Effector CD4-positive, alpha-beta T cell (primary cell): Measurements from ENCODE around the gene TMEM184C.

Experiments used
- DNase-seq: peaks from one replicate; pipeline ENCODE4 v3.0.0-alpha.2; 2020

TMEM184C gene

DNA sequence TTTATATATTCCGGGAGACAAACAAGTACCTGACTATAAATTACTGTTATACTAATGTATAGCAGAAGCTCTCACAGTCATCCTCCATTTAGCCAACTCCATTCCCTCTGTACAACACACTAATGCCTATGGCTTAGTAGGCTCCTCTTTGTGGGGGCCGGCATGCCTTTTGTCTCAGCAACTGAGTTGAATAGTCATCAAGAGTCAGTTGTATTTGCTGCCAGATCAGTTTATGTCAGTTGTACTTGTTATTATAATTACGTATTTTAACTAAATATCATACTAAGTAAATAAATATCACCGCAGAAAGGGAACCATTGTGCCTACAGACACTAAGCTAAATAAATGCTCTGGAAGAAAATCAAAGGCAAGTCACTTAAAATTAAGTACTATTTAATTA lies 56.9 kb downstream of the TMEM184C start:
- DNase-seq: no peak

- DNase-seq: no peak
Measured at GRCh38 chr4:147674496-147674895, 57.3 kb downstream of the TMEM184C start.

DNA sequence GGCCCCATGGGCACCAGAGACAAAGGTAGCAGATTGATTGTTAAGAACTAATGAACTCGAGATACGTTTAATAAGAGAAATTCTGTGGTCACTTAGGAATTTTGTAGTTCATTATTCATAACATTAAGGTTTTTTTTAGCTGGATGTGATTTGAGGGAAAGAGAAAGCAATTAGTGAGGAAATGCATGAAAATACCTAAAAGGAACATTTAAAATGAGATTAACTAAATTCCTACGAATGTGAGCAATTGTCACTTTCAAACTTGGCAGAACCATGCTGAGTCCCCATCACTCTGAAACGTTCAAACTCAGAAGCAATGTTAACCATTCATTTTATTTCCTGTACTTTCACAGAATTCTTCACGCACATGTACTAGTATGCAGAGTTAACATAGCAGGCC lies 60.9 kb downstream of the TMEM184C start:
- DNase-seq: no peak

DNA sequence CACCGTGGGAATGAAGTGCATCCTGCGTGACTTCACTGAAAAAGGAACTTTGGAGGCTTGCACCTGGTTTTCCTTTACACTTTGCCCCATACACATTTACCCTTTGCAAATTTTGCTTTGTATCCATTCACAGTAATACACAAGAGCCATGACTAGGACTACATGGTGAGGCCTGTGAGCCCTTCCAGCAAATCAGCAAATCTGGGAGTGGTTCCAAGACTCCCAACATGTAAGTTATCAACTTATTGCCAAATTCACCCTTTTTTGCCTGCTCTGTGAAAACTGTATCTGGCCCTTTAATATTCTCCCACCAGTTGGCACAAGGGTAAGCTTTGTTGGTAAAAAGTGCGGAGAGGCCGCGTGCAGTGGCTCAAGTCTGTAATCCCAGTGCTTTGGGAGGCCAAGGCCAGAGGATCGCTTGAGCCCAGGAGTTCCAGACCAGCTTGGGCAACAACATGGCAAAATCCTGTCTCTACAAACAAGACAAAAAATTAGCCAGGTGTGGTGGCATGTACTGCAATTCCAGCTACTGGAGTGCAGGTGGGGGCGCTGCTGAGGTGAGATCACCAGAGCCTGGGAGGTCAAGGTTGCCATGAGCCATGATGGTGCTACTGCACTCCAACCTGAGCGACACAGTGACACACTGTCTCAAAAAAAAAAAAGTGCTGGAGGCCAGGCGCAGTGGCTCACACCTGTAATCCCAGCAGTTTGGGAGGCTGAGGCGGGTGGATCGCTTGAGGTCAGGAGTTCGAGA lies 61.8 kb downstream of the TMEM184C start:
- no peak for DNase-seq

GRCh38 chr4:147682755-147683154 lies 65.6 kb downstream of the TMEM184C start:
- no peak for DNase-seq

DNA sequence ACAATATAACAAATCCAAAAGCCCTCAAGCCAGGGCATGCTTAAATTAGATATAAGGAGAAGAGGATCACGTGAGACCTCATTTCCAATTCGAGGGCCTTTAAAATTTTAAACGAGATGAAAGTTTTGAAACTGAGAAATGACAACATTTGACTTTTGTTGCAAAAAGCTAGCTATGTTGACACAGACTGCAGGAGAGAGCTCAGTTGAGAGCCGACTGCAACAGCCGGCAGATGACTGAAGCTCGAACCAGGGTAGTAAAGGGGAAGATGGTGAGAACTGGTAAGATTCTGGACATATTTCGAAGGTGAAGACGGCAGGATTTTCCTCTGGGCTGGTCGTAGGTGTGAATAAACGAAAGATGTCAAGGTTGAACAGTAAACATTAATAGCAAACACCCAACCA lies 66.0 kb downstream of the TMEM184C start:
- no peak for DNase-seq

- DNase-seq: peak; percentile 78
Measured at GRCh38 chr4:147683717-147684700, 66.8 kb downstream of the TMEM184C start, which contains the start of gene PRMT9. PRMT9 (minus strand) TSS chr4:147684163; CDS start chr4:147683987, 176 bp downstream.

- DNase-seq: no peak
Measured at GRCh38 chr4:147689067-147689466, 71.9 kb downstream of the TMEM184C start.

- DNase-seq: no peak
Measured at GRCh38 chr4:147691820-147692219, 74.6 kb downstream of the TMEM184C start.

- no peak for DNase-seq
Measured at GRCh38 chr4:147693218-147693617, 76.0 kb downstream of the TMEM184C start.

DNA sequence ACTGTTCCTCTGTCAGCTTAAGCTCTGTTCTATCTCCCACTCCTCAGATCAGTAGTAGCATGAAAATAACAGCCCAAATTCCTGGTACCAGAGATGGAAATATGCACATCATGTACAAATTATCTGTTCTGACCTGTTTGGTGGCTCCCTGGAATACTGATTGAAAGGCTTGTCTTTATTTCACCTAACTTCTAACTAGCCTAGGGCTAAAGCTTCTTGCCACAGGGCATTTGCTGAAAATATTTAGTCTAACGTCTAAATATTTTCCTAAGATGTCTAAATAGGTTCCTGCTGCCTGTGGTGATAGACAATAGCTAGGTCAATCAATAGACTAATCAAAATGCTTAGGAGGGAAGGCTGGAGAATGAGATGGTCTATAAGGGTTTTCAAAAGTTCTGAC lies 79.7 kb downstream of the TMEM184C start:
- DNase-seq: no peak

DNA sequence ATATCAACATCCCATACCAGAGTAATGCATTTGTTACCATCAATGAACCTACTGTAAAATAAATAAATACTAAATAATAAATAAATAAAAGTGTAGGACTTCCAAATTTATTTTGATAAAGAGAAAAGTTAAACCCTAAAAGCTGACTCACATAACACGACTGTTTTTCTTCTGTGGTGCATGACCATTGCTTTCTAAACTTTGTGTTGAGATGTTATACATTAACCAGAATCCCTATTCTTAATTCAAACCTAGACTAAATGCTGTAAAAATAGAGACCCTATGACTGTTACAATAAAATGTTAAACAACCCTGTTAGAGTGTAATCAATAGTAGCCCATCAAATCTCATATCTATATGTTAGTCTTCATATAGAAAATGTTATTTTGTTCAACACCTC lies 87.6 kb downstream of the TMEM184C start:
- DNase-seq: no peak

DNA sequence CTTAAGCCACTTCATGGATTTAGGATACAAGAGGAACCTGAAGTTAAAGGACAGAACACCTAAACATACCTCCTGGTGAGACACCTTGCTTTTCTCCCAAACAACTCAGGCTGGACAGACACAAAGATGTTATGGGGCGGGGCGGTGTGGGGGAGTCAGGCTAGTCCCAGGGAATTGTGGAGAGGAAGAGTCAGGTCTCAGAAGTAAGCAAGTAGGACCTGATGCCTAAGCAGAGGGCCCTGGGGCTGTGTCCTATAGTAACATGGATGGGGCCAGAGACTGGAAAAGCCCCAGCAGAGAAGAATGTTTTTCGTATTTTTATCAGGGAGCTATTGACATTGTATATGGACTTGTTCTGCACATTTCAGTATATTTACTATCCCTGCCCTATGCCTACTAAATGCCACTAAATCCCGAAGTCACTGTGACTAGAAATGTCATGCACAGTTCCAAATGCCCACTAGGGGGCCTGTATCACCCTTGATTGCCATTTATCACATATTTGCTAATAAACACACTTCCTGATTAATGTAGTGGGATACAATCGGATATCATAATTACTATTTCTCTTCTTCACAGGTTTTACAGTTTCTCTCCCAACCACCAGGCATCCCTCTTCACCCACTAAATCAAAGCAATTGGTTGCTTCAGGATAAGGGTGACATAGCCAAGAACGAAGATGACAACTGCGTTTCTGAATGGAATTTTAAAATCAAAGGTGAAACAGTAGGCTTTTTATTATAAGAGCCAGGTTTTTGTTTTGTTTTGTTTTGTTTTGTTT lies 90.9 kb downstream of the TMEM184C start:
- DNase-seq: peak; percentile 28

DNA sequence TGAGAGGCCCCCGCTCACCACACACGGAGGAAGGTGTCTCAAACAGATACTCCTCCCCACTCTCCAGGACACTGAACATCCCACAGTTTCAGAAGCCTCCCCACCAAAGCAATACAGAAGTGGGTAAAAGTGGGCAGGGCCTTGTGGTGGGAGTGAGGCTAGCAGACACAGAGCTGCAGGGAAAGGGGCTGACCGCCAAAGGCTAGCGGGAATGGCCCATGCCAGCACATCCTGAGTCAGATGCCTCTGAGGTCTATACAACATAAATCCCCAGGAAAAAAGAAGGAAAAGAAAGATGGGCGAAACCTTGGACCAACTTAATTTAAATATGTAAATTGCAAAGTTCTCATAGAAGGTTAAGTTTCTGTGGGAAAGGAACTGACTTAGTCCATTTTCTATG lies 92.8 kb downstream of the TMEM184C start:
- DNase-seq: no peak

GRCh38 chr4:147714575-147715401 lies 97.6 kb downstream of the TMEM184C start:
- DNase-seq: no peak

- DNase-seq: no peak
Measured at GRCh38 chr4:147717878-147718277, 100.7 kb downstream of the TMEM184C start.
